GM18867 (cell line): ENCODE data around the gene GCC2.
"Not testable (repeated sequence)": the region's sequence is repeated elsewhere in the genome, so short reads cannot be mapped to it uniquely, and the experiment has no call there.

Source experiments
- ATAC-seq: cut with Tn5 transposase; IDR thresholded peaks from one replicate; pipeline ENCODE4 v1.9.1; 2021; ENCODE audit warnings: mild to moderate bottlenecking, moderate library complexity; ENCODE audit not compliant: unreplicated experiment

Gene GCC2

GRCh38 chr2:108514478-108514877, 65.5 kb downstream of the GCC2 start:
- ATAC-seq: not testable (repeated sequence)

DNA sequence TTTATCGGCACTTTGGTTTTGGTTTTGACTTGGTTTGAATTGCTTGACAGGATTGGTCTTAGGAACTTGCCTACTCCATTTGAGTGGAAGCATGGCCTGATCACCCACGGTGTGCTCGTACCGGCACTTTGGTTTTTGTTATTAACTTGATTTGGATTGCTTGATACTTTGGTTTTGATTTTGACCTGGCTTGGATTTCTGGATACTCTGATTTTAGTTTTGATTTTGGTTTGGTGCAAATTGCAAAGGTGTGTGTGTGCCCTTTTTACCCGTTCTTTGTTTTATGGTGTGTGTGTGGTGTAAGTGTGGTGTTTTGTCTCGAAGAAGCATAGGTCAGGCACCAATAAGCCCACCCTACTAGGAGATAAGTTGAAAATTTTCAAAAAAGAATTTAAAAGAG, 75.7 kb downstream of the GCC2 start:
- not testable (repeated sequence) for ATAC-seq

GRCh38 chr2:108525258-108525657, 76.3 kb downstream of the GCC2 start:
- ATAC-seq: not testable (repeated sequence)

DNA sequence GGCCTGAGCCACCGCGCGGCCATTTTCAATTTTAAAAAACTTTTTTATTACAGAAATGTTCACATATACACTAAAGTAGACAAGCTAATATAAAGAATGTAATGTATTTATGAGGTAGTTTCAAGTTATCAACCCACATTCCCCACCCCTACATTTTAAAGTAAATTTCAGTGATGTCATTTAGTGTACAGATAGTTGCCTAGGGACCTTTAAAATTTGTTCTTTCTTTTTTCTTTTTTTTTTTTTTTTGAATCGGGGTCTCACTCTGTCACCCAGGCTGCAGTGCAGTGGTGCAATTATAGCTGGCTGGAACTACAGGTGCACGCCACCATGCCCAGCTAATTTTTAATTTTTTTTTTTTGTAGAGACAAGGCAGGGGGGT, 82.7 kb downstream of the GCC2 start:
- no peak for ATAC-seq

DNA sequence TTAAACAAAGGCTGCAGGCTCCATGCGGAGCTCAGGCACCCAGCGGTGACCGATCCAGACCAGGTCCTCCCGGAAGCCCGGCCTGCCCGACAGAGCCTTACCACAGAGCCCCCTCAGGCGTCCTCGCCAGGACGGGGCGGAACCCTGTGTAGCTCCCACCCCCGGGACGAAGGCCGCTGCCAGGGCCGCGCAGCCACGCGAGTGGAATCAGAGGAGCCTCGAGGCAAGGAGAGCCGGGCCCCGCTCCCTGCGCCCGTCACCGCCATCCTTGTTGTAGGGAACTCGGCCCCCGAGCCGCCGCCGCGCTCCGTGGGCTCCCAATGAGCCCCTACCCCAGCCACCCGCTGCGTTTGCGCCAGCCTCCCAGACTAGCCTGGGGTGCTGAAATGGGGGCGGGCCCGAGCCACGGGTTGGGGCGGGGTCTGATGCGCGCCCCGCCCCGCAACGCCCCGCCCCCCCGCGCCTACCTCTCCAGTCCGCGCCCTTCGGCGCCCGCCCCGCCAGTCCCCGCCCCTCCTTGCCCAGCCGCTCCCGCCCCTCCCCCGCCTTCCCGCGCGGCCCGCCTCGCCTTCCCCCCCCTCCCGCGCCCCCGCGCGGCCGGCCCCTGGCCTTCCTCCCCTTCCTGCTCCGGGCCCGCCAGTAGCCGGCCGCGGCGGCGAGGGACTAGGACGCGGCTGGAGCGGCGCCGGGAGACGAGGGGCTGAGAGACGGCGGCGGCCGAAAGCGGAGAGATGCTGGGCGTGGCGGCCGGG, 85.0 kb downstream of the GCC2 start, which contains the start of gene LIMS1:
TSS of gene LIMS1 (plus strand) at position 639 of the 752 bp plus-strand sequence. CDS start at position 732, 93 bp downstream.
- peak; percentile 84 for ATAC-seq

DNA sequence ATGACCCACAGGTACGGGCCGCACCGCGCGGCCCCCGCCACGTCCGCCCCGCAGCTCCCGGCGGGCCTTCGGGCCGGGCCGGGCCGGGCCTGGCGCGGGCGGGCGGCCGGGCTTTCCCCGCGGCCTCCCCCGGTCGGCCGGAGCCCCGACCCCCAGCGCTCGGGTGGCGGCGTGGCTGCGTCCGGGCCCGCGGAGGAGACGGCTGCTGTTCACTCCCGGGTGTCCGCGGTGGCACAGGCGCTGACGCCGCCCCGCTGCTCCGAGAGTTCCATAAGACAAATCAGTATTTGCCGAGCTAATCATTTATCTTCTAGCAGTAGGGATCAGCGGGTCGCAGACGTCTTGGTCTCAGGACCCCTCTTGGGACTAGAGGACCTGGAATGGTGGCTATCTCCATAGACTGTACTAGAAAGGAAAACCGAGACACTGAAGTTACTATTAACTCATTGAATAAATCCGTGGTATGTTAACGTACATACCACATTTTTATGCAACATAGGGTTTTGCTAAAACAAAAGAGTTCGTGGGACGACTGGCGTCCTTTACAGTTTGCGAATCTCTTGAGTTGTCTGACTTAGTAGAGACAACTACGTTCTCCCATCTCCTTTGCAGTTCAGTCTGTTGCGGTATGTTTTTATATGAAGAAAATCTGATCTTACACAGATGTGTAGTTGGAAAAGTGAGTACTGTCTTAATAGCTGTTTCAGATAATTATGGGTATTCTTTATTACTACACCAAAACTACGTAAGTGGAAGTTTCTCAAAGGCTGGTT, 85.8 kb downstream of the GCC2 start:
- ATAC-seq: peak; percentile 40

GRCh38 chr2:108535357-108535631, 86.3 kb downstream of the GCC2 start:
- no peak for ATAC-seq

DNA sequence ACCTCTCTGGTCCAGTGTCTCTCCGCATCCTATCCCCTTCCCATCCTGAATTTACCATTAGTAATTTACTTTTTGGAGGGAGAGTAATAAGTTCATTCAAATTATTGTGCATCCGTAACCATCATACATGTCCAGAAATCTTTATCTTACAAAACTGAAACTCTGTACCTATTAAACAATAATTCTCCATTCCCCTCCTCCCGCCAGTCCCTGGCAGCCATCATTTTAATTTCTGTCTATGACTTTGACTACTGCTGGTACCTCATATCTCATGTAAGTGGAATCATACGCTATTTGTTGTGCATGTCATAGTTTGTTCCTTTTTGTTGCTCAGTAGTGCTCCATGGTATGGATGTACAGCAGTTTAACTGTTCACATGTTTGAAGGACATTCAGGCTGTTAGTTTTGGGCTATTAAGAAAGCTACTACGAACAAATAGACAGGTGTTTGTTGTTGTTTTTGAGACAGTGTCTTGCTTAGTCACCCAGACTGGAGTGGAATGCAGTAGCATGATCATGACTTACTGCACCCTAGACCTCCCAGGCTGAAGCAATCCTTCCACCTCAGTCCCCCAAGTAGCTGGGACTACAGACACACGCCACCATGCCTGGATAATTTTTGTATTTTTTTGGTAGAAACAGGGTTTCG, 87.3 kb downstream of the GCC2 start:
- ATAC-seq: no peak

DNA sequence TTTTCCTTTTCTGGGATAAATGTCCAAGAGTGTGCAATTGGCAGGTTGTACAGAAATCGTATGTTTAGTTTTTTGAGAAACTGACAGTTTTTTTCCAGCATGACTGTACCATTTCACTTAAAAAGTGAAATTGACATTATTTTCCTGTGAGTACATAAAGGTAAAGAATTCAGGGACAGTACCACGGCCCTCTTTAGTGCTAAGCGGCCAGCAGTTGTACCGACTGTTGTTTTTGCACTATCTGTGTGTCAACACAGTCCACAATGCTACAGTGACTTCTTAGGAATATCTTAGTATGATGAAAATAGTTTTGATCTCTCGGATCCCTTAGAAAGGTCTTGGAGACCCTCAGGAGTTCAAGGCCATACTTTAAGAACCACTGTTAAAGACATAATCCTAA, 87.9 kb downstream of the GCC2 start:
- ATAC-seq: no peak

- ATAC-seq: no peak
Observed at GRCh38 chr2:108538000-108538625, 89.1 kb downstream of the GCC2 start.

DNA sequence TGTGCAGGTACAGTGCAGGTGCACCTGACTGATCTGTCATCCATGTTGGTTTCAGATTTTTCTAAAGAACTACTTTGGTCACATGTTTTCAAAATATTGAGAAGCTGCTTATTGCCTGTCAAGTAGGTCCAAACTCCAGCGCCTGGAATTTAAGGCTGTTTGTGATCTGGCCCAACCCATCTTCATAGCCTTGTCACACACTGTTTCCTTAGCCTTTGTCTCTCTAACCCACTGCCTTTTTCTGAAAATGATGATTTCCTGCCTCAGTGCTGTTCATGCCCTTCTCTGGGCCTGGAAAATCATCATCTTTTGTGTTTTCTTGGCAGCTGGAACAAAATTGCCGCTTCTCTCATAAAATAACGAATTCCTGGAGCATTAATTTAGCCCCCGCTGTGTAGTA, 92.4 kb downstream of the GCC2 start:
- ATAC-seq: no peak

DNA sequence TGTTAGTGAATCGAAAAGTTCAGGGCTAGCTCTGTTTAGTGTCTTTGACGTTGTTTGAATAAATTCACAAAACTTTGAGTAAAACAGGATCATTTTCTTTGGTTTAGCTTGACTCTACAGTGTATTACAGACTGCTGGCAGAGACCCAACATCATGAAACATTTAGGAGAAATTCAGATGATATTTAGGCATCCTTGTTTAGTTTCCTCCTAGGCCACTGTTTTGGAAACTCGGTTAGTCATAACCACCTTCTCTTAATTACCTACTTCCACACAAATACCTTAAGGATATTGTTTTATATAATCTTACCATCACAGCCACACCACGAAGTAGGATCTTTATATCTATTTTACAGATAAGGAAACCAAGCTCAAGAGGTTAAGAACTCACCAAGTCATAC, 93.1 kb downstream of the GCC2 start:
- ATAC-seq: no peak

- no peak for ATAC-seq
Observed at GRCh38 chr2:108547606-108548005, 98.6 kb downstream of the GCC2 start.

DNA sequence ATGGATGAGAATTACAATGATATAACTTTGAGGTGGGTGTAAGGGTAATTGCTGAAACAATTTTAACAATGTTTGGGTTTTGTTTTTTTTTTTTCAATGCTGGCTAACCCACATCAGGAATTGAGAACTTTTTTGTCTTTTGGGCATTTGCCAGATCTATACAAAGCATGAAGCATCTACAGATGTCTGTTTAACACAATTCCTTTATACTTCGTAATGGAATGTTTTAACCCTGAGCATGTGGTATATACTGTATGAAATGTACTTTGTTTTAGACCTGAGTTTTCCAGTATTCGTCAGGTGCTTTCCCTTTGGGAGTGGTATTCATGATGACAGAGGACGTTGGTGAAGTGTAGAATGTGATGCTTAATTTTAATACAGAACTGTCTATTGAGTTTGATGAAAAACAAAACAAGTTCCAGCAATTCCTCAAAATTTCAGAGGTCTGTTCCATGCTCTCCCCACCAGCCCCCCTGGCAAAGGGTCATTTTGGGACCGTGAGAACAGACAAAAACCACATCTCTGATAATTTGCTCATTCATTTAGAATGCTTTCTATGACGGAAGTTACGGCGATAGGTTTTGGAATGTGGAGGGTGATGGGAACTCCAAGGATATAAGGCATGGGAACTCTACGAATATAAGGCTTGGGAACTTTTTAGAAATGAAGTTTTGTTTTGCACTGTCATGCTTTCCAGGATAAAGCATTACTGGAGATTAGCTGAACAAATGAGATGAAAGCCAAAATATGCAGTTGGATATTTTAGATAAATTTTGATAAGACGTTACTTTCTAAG, 99.4 kb downstream of the GCC2 start:
- no peak for ATAC-seq

DNA sequence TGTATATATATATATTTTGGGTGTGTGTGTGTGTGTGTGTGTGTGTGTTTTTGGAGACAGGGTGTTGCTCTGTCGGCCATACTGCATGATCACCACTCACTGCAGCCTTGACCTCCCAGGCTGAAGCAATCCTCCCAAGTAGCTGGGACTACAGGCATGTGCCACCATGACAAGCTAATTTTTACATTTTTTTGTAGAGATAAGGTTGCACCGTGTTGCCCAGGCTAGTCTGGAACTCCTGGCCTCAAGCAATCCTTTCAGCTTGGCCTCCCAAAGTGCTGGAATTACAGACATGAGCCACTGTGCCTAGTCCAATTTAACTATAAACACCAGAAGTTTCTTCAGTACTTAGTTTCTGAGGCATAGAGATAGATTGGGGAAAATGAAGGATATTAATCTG, 103.6 kb downstream of the GCC2 start:
- ATAC-seq: no peak

GRCh38 chr2:108553209-108553919, 104.4 kb downstream of the GCC2 start:
- no peak for ATAC-seq

GRCh38 chr2:108554528-108554927, 105.5 kb downstream of the GCC2 start:
- ATAC-seq: no peak

DNA sequence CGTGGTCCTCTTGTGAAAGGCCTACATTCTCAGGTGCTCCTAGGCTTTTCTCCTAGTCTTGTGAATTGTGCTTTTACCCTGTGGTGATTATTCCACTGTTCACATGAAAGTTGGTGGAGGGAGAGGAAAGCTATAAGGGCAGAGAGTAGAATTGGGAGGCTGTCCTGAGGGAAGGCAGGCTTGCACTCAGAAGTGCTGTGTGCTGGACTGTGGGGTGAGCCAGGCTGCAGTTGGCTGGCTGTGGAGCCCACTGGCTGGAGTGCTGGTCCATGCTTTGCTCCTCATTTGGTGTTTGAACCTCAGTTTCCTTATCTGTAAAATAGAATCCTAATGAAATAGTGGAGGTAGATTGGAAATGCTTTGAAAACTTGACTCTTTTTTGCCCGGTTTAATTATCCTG, 106.6 kb downstream of the GCC2 start:
- no peak for ATAC-seq

- ATAC-seq: not testable (repeated sequence)
Observed at GRCh38 chr2:108556581-108556980, 107.6 kb downstream of the GCC2 start.
